GM12801 (cell line): Measurements from ENCODE around the gene NFATC3.

Experiments used
- CTCF ChIP-seq: IDR thresholded peaks from one replicate; pipeline ENCODE4 v1.5.1; 2011; ENCODE audit warnings: control low read depth; ENCODE audit not compliant: insufficient read length; ENCODE audit errors: extremely low read depth

NFATC3 gene

GRCh38 chr16:68146585-68146984, 61.4 kb downstream of the NFATC3 start:
- TF ChIP-seq CTCF = no peak

GRCh38 chr16:68147444-68147843, 62.3 kb downstream of the NFATC3 start:
- no peak for TF ChIP-seq CTCF

- TF ChIP-seq CTCF = no peak
These were observed 64.4 kb downstream of the NFATC3 start for GRCh38 chr16:68149596-68149995.

- no peak for TF ChIP-seq CTCF
These were observed 70.3 kb downstream of the NFATC3 start for GRCh38 chr16:68155425-68155824.

GRCh38 chr16:68162413-68162812, 77.2 kb downstream of the NFATC3 start:
- TF ChIP-seq CTCF = no peak

GRCh38 chr16:68166264-68166663, 81.1 kb downstream of the NFATC3 start:
- TF ChIP-seq CTCF = no peak

- TF ChIP-seq CTCF = no peak
These were observed 94.1 kb downstream of the NFATC3 start for GRCh38 chr16:68179196-68179795.
